Breast epithelium (tissue), 4 donors: ENCODE results near the gene ZNF292. TPM values are rescaled to one million over a fixed set of nuclear protein-coding genes. Genes with fewer than 3 reads are reported as not detected.

ENCODE experiments used
- DNase-seq, 2 donors: peaks; one replicate each; pipeline ENCODE4 v3.0.0-alpha.2; 2019; ENCODE audit warnings: low spot score in 2 of 2
- H3K27ac ChIP-seq, 2 donors: fragments of 200-600 bp; sonication (generic) in 1 of 2; one replicate each; pipeline ENCODE4 v1.5.1; 2016 to 2019; ENCODE audit warnings: mild to moderate bottlenecking in 1 of 2
- H3K27me3 ChIP-seq, 2 donors: fragments of 200-600 bp; sonication (generic) in 1 of 2; one replicate each; pipeline versions ENCODE4 v1.5.1 to v1.6.0; 2017 to 2019; ENCODE audit warnings: control low read depth in 1 of 2, mild to moderate bottlenecking in 1 of 2
- H3K36me3 ChIP-seq: fragments of 200-600 bp; one replicate; pipeline ENCODE4 v1.5.1; 2019
- H3K4me1 ChIP-seq, 2 donors: fragments of 200-600 bp; sonication (generic); one replicate each; pipeline ENCODE4 v1.5.1; 2016 to 2019; ENCODE audit warnings: control low read depth in 1 of 2
- H3K4me3 ChIP-seq, 3 donors: fragments of 200-600 bp; sonication (generic); 1 replicate in 2 of 3; 2 replicates in 1 of 3; pipeline ENCODE4 v1.5.1; 2016 to 2019; ENCODE audit warnings: mild to moderate bottlenecking in 3 of 3, moderate library complexity in 2 of 3
- H3K9me3 ChIP-seq, 2 donors: fragments of 200-600 bp; sonication (generic) in 1 of 2; one replicate each; pipeline ENCODE4 v1.5.1; 2016 to 2019; ENCODE audit warnings: control low read depth in 1 of 2
- POLR2A ChIP-seq: fragments of 450-650 bp; IDR thresholded peaks from one replicate; pipeline ENCODE4 v1.6.1; 2016; ENCODE audit warnings: antibody characterized with exemption, mild to moderate bottlenecking, moderate library complexity
- POLR2AphosphoS5 ChIP-seq, 3 donors: sonication (generic); formaldehyde crosslinking; IDR thresholded peaks; one replicate each; pipeline ENCODE4 v1.6.1; 2017; ENCODE audit warnings: antibody characterized with exemption in 3 of 3
- intact Hi-C: fragments of 100-400 bp; cut with DNase I; formaldehyde crosslinking; loops from one replicate; pipeline ENCODE4 v1.15.1; 2023; ENCODE audit warnings: low total_unique reads
- total RNA-seq, 3 donors: library from RNA; depleted of rRNA; stranded (reverse); fragments of >200 nt; gene quantifications; one replicate each; pipeline ENCODE4 v1.1.0, GENCODE V29; 2016
- TF ChIP-seq, protein P1 (sequence below), 3 donors: fragments of 450-650 bp; IDR thresholded peaks; one replicate each; pipeline ENCODE4 v1.5.1; 2016 to 2017; ENCODE audit warnings: antibody characterized with exemption in 3 of 3, mild to moderate bottlenecking in 3 of 3, moderate library complexity in 3 of 3

Gene ZNF292
- total RNA-seq, 3 donors from 2014 or later: 35.0 to 95.1 (median 56.7) TPM

DNA sequence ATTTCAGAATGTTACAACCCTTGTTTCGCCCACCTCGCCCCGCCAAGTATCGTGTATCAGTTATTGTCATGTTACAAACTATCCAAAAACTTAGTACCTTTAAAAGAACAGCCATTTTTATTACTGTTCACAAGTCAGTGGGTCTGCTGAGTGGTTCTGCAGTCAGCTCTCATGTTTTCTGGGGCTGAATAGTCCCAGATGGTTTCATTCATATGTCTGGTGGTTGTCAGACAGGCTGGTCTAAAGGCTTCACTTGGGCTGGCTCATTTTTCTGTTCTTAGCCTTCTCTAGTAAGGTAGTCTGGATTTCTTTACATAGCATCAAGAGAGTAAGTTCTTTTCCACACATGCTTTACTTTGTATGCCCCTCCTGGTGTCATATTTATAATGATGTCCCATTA lies 8.6 kb downstream of the ZNF292 start:
- H3K4me1 ChIP-seq: peaks cover 0 to 10% of the 10 kb centered on the region in 2 donors
- H3K27me3 ChIP-seq: no peaks in the 10 kb centered on the region
- no peaks in the 10 kb centered on the region for H3K36me3 ChIP-seq
- no peak overlapping the region for H3K4me3 ChIP-seq
- intact Hi-C loops: no loop called here
- H3K27ac ChIP-seq: no peak overlapping the region
- no peak for DNase-seq
- no peak for TF ChIP-seq POLR2AphosphoS5 (IDR thresholded peaks at IDR 0.05)
- no peak for TF ChIP-seq POLR2A
- TF ChIP-seq, protein P1, sequence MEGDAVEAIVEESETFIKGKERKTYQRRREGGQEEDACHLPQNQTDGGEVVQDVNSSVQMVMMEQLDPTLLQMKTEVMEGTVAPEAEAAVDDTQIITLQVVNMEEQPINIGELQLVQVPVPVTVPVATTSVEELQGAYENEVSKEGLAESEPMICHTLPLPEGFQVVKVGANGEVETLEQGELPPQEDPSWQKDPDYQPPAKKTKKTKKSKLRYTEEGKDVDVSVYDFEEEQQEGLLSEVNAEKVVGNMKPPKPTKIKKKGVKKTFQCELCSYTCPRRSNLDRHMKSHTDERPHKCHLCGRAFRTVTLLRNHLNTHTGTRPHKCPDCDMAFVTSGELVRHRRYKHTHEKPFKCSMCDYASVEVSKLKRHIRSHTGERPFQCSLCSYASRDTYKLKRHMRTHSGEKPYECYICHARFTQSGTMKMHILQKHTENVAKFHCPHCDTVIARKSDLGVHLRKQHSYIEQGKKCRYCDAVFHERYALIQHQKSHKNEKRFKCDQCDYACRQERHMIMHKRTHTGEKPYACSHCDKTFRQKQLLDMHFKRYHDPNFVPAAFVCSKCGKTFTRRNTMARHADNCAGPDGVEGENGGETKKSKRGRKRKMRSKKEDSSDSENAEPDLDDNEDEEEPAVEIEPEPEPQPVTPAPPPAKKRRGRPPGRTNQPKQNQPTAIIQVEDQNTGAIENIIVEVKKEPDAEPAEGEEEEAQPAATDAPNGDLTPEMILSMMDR (IDR thresholded peaks at IDR 0.05): no peak
- no peaks in the 10 kb centered on the region for H3K9me3 ChIP-seq

DNA sequence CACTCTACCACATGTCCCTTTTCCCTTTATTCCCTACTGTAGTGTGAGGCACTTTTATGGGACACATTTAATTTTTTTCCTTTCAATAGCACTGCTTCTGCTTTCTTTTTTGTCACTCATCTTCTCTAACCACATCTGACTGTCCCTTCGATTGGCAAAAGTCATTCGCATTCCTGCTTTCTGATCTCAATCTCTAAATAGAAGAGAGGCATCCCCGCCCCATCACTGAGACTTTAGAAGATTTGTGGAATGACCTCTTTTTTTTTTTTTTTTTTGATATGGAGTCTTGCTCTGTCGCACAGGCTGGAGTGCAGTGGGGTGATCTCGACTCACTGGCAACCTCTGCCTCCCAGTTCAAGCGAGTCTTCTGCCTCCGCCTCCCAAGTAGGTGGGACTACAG lies 9.1 kb downstream of the ZNF292 start:
- TF ChIP-seq POLR2AphosphoS5 (IDR thresholded peaks at IDR 0.05) (no peak), POLR2A (no peak)
- TF ChIP-seq, protein P1 (IDR thresholded peaks at IDR 0.05): no peak
- Histone ChIP-seq H3K36me3 (no peaks in the 10 kb centered on the region), H3K4me3 (no peak overlapping the region), H3K9me3 (no peaks in the 10 kb centered on the region), H3K4me1 (peaks cover 0 to 10% of the 10 kb centered on the region in 2 donors), H3K27ac (no peak overlapping the region), H3K27me3 (no peaks in the 10 kb centered on the region)
- intact Hi-C loops: no loop called here
- DNase-seq: no peak

DNA sequence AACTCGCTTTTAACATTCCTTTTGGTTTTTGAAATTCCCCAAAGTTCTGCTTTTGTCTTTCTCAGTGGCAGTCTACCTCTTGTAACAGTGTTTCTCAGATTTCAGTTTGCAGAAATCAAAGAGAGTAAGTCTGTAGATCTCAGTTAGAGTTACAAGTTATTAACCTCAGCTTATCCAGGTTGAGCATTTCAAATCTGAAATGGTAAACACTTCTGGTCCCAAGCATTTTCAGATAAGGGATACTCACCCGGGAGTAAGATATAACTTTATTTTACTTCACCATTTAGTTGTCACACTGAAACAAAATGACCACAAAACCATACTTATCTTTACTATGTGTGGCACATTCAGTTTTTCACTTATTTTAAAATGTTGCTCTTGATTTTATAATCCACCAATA lies 9.8 kb downstream of the ZNF292 start:
- Histone ChIP-seq H3K4me3 (no peak overlapping the region), H3K36me3 (no peaks in the 10 kb centered on the region), H3K4me1 (peaks cover 0 to 10% of the 10 kb centered on the region in 2 donors), H3K9me3 (no peaks in the 10 kb centered on the region), H3K27ac (no peak overlapping the region), H3K27me3 (no peaks in the 10 kb centered on the region)
- no peak for DNase-seq
- TF ChIP-seq POLR2AphosphoS5 (IDR thresholded peaks at IDR 0.05) (no peak), POLR2A (no peak)
- TF ChIP-seq, protein P1 (IDR thresholded peaks at IDR 0.05): no peak
- intact Hi-C loops: no loop called here

DNA sequence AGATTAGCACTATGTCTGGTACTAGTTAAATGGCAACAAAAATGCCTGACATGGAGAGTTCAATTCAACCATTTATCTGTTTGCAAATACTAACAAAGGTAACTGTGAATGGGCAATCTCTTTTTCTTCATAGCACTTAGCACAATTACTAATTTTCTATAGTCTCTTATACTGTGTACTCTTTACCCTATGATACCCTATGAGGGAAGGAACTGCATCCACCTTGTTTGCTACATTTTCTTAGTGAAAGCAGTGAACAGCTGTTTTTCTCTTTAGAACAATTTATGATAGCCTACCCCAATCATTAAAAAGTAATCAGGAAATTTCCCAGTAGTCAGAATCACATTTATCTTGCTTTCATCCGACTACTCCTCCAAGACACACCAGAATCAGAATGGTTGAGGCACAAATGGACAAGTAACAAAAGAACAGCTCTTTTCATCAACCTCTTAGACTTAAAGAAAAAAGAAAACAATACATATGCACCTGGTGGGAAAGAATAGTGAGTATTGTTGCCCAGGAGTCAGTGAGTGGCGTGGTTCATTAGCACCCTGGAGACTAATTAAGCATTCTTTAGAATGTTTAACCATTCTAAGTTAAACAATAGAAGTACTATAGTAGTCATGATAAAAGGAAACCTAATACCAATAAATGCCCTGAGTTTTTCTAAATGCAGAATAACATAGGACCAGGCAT lies 16.7 kb downstream of the ZNF292 start:
- Histone ChIP-seq H3K9me3 (no peaks in the 10 kb centered on the region), H3K36me3 (no peaks in the 10 kb centered on the region), H3K4me3 (no peak overlapping the region), H3K27ac (no peak overlapping the region), H3K4me1 (peaks cover 0 to 15% of the 10 kb centered on the region in 2 donors), H3K27me3 (no peaks in the 10 kb centered on the region)
- DNase-seq: no peak
- TF ChIP-seq POLR2AphosphoS5 (IDR thresholded peaks at IDR 0.05): no peak
- TF ChIP-seq POLR2A: no peak
- TF ChIP-seq, protein P1 (IDR thresholded peaks at IDR 0.05): no peak
- intact Hi-C loops: no loop called here

DNA sequence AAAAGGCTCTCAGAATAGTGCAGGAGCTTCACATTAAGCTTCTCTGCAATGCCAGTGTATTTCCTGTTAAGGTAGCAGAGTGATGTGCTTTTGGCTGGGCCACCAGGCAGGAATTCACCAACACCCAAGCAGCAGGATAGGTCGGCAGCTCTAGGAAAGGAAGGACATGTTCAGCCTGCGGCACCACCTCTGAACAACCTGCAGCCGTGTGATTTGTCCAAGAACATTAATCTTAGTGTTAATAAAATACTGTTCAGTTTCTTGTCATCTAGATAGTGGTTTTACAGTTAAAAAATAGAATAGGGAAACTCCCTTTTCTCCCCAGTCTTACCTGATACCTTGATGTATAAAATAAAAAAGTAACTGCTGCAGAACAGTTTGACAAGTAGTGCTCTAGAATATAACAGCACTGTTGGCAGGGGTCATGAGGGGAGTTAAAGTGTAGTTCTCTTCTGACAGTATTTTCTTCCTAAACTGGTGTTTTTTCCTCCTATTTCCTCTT lies 18.8 kb downstream of the ZNF292 start:
- H3K4me3 ChIP-seq: no peak overlapping the region
- TF ChIP-seq POLR2A (no peak), POLR2AphosphoS5 (IDR thresholded peaks at IDR 0.05) (no peak)
- TF ChIP-seq, protein P1 (IDR thresholded peaks at IDR 0.05): no peak
- H3K27ac ChIP-seq: peak overlapping the region in 1 of 2 donors; percentile 35
- intact Hi-C loops: no loop called here
- no peaks in the 10 kb centered on the region for H3K36me3 ChIP-seq
- peaks cover 0 to 15% of the 10 kb centered on the region in 2 donors for H3K4me1 ChIP-seq
- no peaks in the 10 kb centered on the region for H3K27me3 ChIP-seq
- H3K9me3 ChIP-seq: no peaks in the 10 kb centered on the region
- peak in 1 of 2 donors; percentile 50 for DNase-seq
